Large intestine (tissue), 3 donors: ENCODE data around the gene CDC5L. TPM values are rescaled to one million over a fixed set of nuclear protein-coding genes. Genes with fewer than 3 reads are reported as not detected.
"Not testable (repeated sequence)": the region's sequence is repeated elsewhere in the genome, so short reads cannot be mapped to it uniquely, and the experiment has no call there.

Experiments used
- DNase-seq, 2 donors: peaks; one replicate each; pipeline versions ENCODE4 v3.0.0 to v3.0.0-alpha.2; 2013
- H3K27ac ChIP-seq: one replicate; pipeline ENCODE4 v1.5.1; 2013; ENCODE audit warnings: low read length
- H3K27me3 ChIP-seq: 2 replicates; pipeline ENCODE4 v1.6.1; 2013; ENCODE audit warnings: low read length; ENCODE audit not compliant: control insufficient read depth, insufficient read depth
- H3K36me3 ChIP-seq: 2 replicates; pipeline ENCODE4 v1.6.1; 2013; ENCODE audit warnings: low read length; ENCODE audit not compliant: control insufficient read depth, insufficient read depth
- H3K4me1 ChIP-seq: one replicate; pipeline ENCODE4 v1.6.1; 2013; ENCODE audit warnings: low read length; ENCODE audit not compliant: control insufficient read depth, insufficient read depth
- H3K4me3 ChIP-seq: one replicate; pipeline ENCODE4 v1.5.1; 2013; ENCODE audit warnings: low read length
- H3K9me3 ChIP-seq: one replicate; pipeline ENCODE4 v1.6.1; 2013; ENCODE audit warnings: mild to moderate bottlenecking, low read depth, low read length, moderate library complexity; ENCODE audit not compliant: control insufficient read depth
- WGBS: methylation state at CpG from one replicate; pipeline ENCODE4 v1.1.5; 2013; ENCODE audit warnings: low lambda C conversion rate; ENCODE audit not compliant: insufficient coverage; 5-methylcytosine and 5-hydroxymethylcytosine counted together
- polyA plus RNA-seq: library from polyadenylated mRNA; unstranded; fragments of 120-200 nt; gene quantifications from one replicate; pipeline ENCODE4 v1.2.1, GENCODE V29; 2013

CDC5L gene
- polyA plus RNA-seq, 1 donor: 21.2 TPM

DNA sequence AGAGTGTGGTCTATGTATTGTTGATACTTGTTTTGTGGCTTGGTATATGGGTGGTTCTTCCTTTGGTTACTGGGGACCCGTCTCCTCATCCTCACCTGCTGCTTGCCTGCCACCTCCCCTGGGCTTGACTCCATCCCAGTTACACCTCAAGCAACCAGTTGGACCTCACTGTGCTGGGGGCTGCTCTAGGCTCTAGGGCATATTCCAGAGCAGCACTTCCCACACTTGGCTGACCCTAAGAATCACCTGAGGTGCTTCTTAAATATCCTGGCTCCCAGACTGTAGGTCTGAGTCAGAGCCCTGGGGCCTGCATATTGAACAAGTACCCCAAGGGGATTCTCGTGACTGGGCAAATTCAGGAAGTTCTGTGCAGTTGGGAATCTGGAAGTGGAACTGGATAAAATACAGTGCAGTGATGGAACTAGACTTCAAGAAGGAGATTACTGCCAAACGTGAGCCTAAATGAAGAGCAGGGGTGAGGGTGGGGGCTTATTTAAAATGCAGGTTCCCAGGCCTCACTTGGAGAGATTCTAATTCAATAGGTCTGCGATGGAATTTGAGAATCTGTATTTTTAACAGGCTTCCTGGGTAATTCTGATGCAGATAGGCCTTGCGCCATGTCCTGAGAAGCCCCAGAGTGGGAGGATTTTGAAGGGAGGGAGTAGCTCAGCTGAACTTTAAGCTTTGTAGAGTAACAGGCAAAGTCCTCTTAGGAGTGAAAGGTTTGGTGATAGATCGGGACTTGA, 37.4 kb upstream of the CDC5L start:
- Histone ChIP-seq H3K36me3 (no peaks in the 10 kb centered on the region), H3K4me3 (no peak overlapping the region), H3K4me1 (no peaks in the 10 kb centered on the region), H3K27me3 (peaks cover 7% of the 10 kb centered on the region), H3K27ac (no peak overlapping the region), H3K9me3 (no peaks in the 10 kb centered on the region)
- 60% methylated on average over 2 of the region's 6 CpGs for WGBS
- DNase-seq: no peak

DNA sequence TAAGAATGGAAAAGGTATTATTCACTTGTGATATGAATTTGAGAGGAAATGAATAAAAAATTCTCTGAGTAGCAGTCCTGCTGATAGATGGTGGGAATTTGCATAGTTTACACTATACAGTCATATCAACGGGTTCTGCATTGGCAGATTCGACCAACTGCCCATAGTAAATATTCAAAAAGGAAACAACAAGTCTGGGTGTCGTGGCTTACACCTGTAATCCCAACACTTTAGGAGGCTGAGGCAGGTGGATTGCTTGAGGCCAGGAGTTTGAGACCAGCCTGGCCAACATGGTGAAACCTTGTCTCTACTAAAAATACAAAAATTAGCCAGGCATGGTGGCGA, 36.9 kb upstream of the CDC5L start:
- not testable (repeated sequence) for H3K4me3 ChIP-seq, H3K9me3 ChIP-seq, H3K27me3 ChIP-seq, DNase-seq, H3K27ac ChIP-seq, H3K4me1 ChIP-seq, H3K36me3 ChIP-seq
- WGBS: 67% methylated on average over 1 of the region's 4 CpGs

- Histone ChIP-seq H3K9me3 (no peaks in the 10 kb centered on the region), H3K4me1 (no peaks in the 10 kb centered on the region), H3K27ac (no peak overlapping the region), H3K36me3 (no peaks in the 10 kb centered on the region), H3K27me3 (peaks cover 4% of the 10 kb centered on the region), H3K4me3 (no peak overlapping the region)
- DNase-seq: no peak
- WGBS: 71% methylated on average over 2 of the region's 4 CpGs
Observed at GRCh38 chr6:44352259-44352658, 35.2 kb upstream of the CDC5L start.

GRCh38 chr6:44353336-44353735, 34.2 kb upstream of the CDC5L start:
- Histone ChIP-seq H3K36me3 (no peaks in the 10 kb centered on the region), H3K9me3 (no peaks in the 10 kb centered on the region), H3K4me1 (no peaks in the 10 kb centered on the region), H3K4me3 (no peak overlapping the region), H3K27ac (no peak overlapping the region), H3K27me3 (peaks cover 4% of the 10 kb centered on the region)
- no CpG with 5 or more reads among the region's 2 CpGs for WGBS
- no peak for DNase-seq

DNA sequence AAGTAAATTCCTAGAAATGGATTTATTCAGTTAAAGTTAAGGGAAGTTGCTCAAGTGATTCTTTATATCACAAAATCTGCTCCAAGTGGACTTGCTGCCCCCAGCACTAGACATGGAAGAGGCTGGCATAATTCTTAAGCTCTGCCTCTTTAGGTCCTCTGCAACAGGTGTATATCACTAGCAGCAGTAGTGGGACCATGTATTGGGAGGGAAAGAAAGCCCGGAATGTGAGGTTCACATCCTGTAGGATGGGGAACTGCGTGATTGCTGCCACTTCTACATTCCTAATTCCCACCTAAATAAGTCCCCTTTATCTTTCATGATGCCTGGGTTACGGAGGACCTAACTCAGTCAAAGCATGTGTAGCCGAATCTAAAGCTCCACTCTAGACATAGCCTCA, 31.9 kb upstream of the CDC5L start:
- peaks cover 4% of the 10 kb centered on the region for H3K27me3 ChIP-seq
- no peaks in the 10 kb centered on the region for H3K4me1 ChIP-seq
- no peaks in the 10 kb centered on the region for H3K36me3 ChIP-seq
- H3K27ac ChIP-seq: no peak overlapping the region
- H3K4me3 ChIP-seq: no peak overlapping the region
- DNase-seq: no peak
- no peaks in the 10 kb centered on the region for H3K9me3 ChIP-seq
- WGBS: no CpG with 5 or more reads among the region's 4 CpGs

DNA sequence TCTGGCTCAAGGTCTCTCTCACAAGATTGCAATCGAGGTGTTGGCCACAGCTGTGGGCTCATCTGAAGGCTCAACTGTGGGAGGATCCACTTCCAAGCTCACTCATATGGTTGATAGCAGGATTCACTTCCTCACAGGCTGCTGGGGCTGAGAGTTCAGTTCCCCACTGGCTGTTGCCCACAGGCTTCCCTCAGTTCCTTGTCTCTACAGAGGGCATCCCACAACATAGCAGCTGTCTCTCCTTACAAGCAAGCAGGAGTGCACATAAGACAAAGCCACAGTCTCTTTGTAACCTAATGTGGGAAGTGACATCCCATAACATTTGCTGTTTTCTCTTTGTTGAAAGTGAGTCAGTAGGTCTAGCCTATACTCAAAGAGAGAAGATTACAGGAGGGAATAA, 31.0 kb upstream of the CDC5L start:
- no peak overlapping the region for H3K27ac ChIP-seq
- WGBS: no CpG with 5 or more reads among the region's 1 CpG
- H3K4me3 ChIP-seq: no peak overlapping the region
- no peaks in the 10 kb centered on the region for H3K9me3 ChIP-seq
- no peak for DNase-seq
- H3K4me1 ChIP-seq: no peaks in the 10 kb centered on the region
- no peaks in the 10 kb centered on the region for H3K36me3 ChIP-seq
- peaks cover 4% of the 10 kb centered on the region for H3K27me3 ChIP-seq

DNA sequence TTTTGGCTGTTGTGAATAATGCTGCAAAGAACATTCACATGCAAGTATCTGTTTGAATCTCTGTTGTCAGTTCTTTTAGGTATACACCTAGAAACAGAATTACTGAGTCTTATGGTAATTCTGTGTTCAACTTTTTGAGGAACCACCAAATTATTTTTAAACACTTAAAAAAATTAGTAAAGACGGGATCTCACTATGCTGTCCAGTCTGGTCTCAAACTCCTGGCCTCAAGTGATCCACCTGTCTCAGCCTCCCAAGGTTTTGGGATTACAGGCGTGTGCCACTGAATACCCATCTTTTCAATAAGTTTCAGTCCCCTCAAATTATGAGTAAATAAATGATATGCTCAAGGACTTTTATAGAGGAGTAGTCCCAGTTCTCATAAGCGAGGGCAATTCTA, 27.5 kb upstream of the CDC5L start:
- Histone ChIP-seq H3K27me3 (peaks cover 7% of the 10 kb centered on the region), H3K27ac (no peak overlapping the region), H3K36me3 (no peaks in the 10 kb centered on the region), H3K4me1 (no peaks in the 10 kb centered on the region), H3K4me3 (no peak overlapping the region), H3K9me3 (no peaks in the 10 kb centered on the region)
- DNase-seq: no peak
- WGBS: no CpG with 5 or more reads among the region's 3 CpGs

DNA sequence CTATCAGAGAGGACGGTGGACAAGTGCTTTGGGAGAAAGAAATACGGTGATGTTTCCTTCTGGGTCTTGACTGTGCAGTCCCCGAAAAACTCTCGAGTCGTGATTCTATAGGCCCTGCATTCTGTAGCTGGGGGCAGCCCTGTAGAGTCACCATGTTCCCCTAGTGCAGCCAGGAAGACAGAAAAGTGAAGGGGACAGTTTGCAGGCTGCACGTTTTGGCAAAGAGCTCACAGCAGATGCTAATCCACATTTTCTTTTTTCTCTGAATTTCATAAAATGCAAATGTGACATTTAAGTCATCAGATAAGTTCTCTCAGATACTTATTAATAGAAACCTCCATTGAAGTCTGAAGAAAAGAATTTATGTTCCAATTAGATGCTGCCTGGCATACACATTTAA, 25.6 kb upstream of the CDC5L start:
- WGBS: no CpG with 5 or more reads among the region's 6 CpGs
- H3K4me3 ChIP-seq: no peak overlapping the region
- no peaks in the 10 kb centered on the region for H3K36me3 ChIP-seq
- no peak overlapping the region for H3K27ac ChIP-seq
- no peaks in the 10 kb centered on the region for H3K9me3 ChIP-seq
- peaks cover 3% of the 10 kb centered on the region for H3K27me3 ChIP-seq
- DNase-seq: no peak
- no peaks in the 10 kb centered on the region for H3K4me1 ChIP-seq

- DNase-seq: no peak
- Histone ChIP-seq H3K36me3 (no peaks in the 10 kb centered on the region), H3K9me3 (no peaks in the 10 kb centered on the region), H3K4me3 (no peak overlapping the region), H3K4me1 (no peaks in the 10 kb centered on the region), H3K27ac (no peak overlapping the region), H3K27me3 (peaks cover 10% of the 10 kb centered on the region)
- WGBS: 93% methylated on average over 3 of the region's 3 CpGs
Observed at GRCh38 chr6:44363377-44363926, 24.1 kb upstream of the CDC5L start.

GRCh38 chr6:44366781-44367180, 20.7 kb upstream of the CDC5L start:
- H3K27me3 ChIP-seq: peaks cover 8% of the 10 kb centered on the region
- H3K4me3 ChIP-seq: no peak overlapping the region
- WGBS: 0% methylated on average over 1 of the region's 3 CpGs
- H3K4me1 ChIP-seq: no peaks in the 10 kb centered on the region
- DNase-seq: no peak
- no peaks in the 10 kb centered on the region for H3K36me3 ChIP-seq
- H3K27ac ChIP-seq: no peak overlapping the region
- no peaks in the 10 kb centered on the region for H3K9me3 ChIP-seq

- no CpG with 5 or more reads among the region's 2 CpGs for WGBS
- H3K4me3 ChIP-seq: no peak overlapping the region
Observed at GRCh38 chr6:44367681-44368080, 19.8 kb upstream of the CDC5L start.

More at GRCh38 chr6:44367681-44368080, 19.8 kb upstream of the CDC5L start:
- H3K36me3 ChIP-seq: no peaks in the 10 kb centered on the region
- DNase-seq: no peak
- H3K4me1 ChIP-seq: no peaks in the 10 kb centered on the region
- H3K27ac ChIP-seq: no peak overlapping the region
- peaks cover 2% of the 10 kb centered on the region for H3K9me3 ChIP-seq
- peaks cover 7% of the 10 kb centered on the region for H3K27me3 ChIP-seq
